RWPE1 (cell line): ENCODE data around the gene TAS1R1.
"Not testable (repeated sequence)": the region's sequence is repeated elsewhere in the genome, so short reads cannot be mapped to it uniquely, and the experiment has no call there.

ENCODE experiments used
- CTCF ChIA-PET: fragments of 350-600 bp; sonication (Branson Sonifier 250); formaldehyde crosslinking; extraction: SDS; loops from one replicate; lab custom pipeline; 2021; lab: Yijun Ruan, JAX
- POLR2A ChIA-PET: fragments of 400-600 bp; formaldehyde crosslinking; extraction: SDS; loops from one replicate; lab custom pipeline; 2020; ENCODE audit warnings: antibody characterized with exemption; ENCODE audit not compliant: low non-redundant PET; lab: Yijun Ruan, JAX
- DNase-seq: peaks from one replicate; pipeline ENCODE4 v3.0.0; 2012; ENCODE audit warnings: low spot score
- H3K27ac ChIP-seq: fragments of 450-650 bp; 2 replicates; pipeline ENCODE4 v1.5.1; 2017
- CTCF ChIP-seq: fragments of 450-650 bp; conservative IDR thresholded peaks from 2 replicates; pipeline ENCODE4 v1.5.1; 2017; ENCODE audit warnings: low read depth, mild to moderate bottlenecking

TAS1R1 gene

GRCh38 chr1:6557597-6557996 lies 2.5 kb downstream of the TAS1R1 start:
- no peak overlapping the region for H3K27ac ChIP-seq
- TF ChIP-seq CTCF: no peak
- no peak for DNase-seq
- ChIA-PET POLR2A (no interaction called here), CTCF (interaction anchor here (0.7 kb wide), 1 partner anchor 64 kb away, joined by 3 read pairs; no protein-coding TSS in a partner anchor)

GRCh38 chr1:6559161-6559560 lies 4.1 kb downstream of the TAS1R1 start:
- DNase-seq, POLR2A ChIA-PET, CTCF ChIA-PET, H3K27ac ChIP-seq: not testable (repeated sequence)

DNA sequence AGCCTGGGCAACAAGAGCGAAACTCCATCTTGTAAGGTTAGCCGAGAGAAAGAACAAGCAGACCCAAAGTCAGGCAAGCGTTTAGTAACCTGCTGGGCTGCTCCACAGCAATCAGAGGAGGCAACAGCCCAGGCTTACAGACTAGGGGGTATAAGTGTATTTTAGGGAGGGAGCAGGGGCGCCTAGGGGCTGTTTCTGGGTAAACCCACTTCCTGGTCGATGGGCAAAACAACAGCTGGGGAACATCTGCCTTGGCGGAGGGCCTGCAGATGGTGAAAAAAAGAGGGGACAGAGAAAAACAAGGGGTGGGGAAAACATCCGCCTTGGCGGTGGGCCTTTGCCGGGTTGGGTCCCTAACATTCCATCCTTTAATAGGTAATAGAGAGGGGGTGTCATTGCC lies 5.2 kb downstream of the TAS1R1 start:
- CTCF ChIA-PET: no interaction called here
- POLR2A ChIA-PET: no interaction called here
- DNase-seq: no peak
- no peak for TF ChIP-seq CTCF
- H3K27ac ChIP-seq: no peak overlapping the region

DNA sequence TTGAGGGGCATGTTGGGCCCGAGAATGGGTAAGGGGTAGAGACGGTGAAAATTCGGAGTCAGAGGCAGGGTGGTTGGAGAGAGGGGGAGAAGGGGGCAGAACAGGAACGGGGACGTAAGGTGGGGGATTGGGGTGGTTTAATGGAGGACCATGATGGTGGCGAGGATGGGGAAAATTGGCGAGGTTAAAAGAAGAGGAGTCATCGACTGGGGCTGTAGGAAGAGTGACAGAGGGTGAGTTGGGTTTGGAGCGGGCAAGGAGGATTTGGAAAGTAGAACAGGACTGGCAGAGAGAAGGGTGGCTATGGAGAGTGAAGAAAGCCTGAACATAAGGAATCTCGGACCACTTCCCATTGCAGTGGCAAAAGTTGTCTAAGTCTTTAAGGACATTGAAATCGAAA lies 13.9 kb downstream of the TAS1R1 start:
- H3K27ac ChIP-seq: no peak overlapping the region
- no peak for TF ChIP-seq CTCF
- CTCF ChIA-PET: interaction anchor here (1.0 kb wide), 1 partner anchor 12 kb away, joined by 3 read pairs; no protein-coding TSS in a partner anchor
- POLR2A ChIA-PET: no interaction called here
- DNase-seq: no peak

DNA sequence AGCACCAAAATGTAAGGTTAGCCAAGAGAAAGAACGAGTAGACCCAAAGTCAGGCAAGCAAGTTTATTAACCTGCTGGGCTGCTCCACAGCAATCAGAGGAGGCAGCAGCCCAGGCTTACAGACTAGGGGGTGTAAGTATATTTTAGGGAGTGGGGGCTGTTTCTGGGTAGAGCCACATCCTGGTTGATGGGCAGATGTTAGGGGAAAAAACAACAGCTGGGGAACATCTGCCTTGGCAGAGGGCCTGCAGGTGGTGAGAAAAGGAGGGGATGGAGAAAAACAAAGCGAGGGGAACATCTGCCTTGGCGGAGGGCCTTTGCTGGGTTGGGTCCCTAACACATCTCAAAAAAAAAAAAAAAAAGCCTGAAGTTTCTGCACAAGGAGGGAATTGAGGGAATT lies 15.0 kb downstream of the TAS1R1 start:
- no peak for DNase-seq
- no peak overlapping the region for H3K27ac ChIP-seq
- CTCF ChIA-PET: no interaction called here
- POLR2A ChIA-PET: no interaction called here
- TF ChIP-seq CTCF: no peak

- H3K27ac ChIP-seq: no peak overlapping the region
- ChIA-PET CTCF (no interaction called here), POLR2A (interaction anchor here (0.6 kb wide), 1 partner anchor 138 kb away, joined by 3 read pairs; no protein-coding TSS in a partner anchor)
- no peak for TF ChIP-seq CTCF
- no peak for DNase-seq
Measured at GRCh38 chr1:6570987-6571386, 15.9 kb downstream of the TAS1R1 start.

DNA sequence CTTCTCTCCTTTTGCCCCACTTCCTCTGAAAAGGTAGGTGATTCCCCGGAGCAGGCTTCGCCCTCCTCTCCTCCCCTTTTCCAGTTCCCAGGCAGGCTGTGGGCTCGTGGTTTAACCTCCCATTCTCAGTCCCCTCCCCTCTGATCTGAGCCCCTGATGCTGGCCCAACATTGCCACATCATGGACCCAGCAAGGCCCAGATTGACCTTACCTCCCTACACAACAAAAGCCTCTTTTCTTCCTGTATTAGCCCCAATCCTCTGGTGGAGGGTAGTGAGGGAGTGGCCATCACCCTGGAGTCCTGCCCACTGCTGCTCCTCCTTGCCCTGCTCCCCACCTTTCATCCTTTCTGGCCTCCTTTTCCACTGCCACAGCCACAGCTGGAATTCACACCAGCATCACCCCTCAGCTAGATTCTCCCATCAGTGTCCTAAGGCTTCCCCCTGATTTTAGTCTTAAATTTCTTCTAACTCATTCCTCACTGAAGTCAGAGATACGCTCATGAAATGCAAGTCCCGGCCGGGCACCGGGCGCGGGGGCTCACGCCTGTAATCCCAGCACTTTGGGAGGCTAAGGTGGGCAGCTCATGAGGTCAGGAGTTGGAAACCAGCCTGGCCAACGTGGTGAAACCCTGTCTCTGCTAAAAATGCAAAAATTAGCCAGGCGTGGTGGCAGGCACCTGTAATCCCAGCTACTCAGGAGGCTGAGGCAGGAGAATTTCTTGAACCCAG lies 17.7 kb downstream of the TAS1R1 start:
- no peak for DNase-seq
- ChIA-PET POLR2A (no interaction called here), CTCF (interaction anchor here (0.6 kb wide), 1 partner anchor 363 kb away, joined by 3 read pairs; no protein-coding TSS in a partner anchor)
- H3K27ac ChIP-seq: no peak overlapping the region
- no peak for TF ChIP-seq CTCF
